Kidney glomerular epithelial cell (primary cell): ENCODE measurements around the gene ARNT2.
A peak's percentile ranks its signal among the peaks of the same experiment; 100 is the strongest.
"Not testable (repeated sequence)": the region's sequence is repeated elsewhere in the genome, so short reads cannot be mapped to it uniquely, and the experiment has no call there.

Experiments used
- DNase-seq: peaks from one replicate; lab custom pipeline; 2025; lab: John Stamatoyannopoulos, UW

The ARNT2 gene

GRCh38 chr15:80404057-80404760 lies at the start of gene ARNT2:
TSS of gene ARNT2 (plus strand) at chr15:80404382. CDS start at chr15:80404516, 134 bp downstream.
- no peak for DNase-seq

- no peak for DNase-seq
These were observed 37.1 kb upstream of the ARNT2 start for GRCh38 chr15:80367094-80367493.

- no peak for DNase-seq
These were observed 36.5 kb upstream of the ARNT2 start for GRCh38 chr15:80367661-80368060.

- DNase-seq: no peak
These were observed 32.3 kb upstream of the ARNT2 start for GRCh38 chr15:80371924-80372323.

- DNase-seq: peak; percentile 17
These were observed 29.7 kb upstream of the ARNT2 start for GRCh38 chr15:80374441-80374840.

GRCh38 chr15:80375968-80376891 lies 28.0 kb upstream of the ARNT2 start:
- DNase-seq: no peak

- no peak for DNase-seq
These were observed 24.5 kb upstream of the ARNT2 start for GRCh38 chr15:80379693-80380092.

- no peak for DNase-seq
These were observed 24.0 kb upstream of the ARNT2 start for GRCh38 chr15:80380154-80380553.

- no peak for DNase-seq
These were observed 21.9 kb upstream of the ARNT2 start for GRCh38 chr15:80382285-80382684.

- no peak for DNase-seq
These were observed 19.8 kb upstream of the ARNT2 start for GRCh38 chr15:80384432-80384831.

- peak; percentile 17 for DNase-seq
These were observed 18.0 kb upstream of the ARNT2 start for GRCh38 chr15:80386151-80386550.

GRCh38 chr15:80388326-80388725 lies 15.9 kb upstream of the ARNT2 start:
- DNase-seq: no peak

GRCh38 chr15:80389370-80389769 lies 14.8 kb upstream of the ARNT2 start:
- no peak for DNase-seq

GRCh38 chr15:80390942-80391341 lies 13.2 kb upstream of the ARNT2 start:
- DNase-seq: not testable (repeated sequence)

GRCh38 chr15:80395616-80396015 lies 8.6 kb upstream of the ARNT2 start:
- DNase-seq: no peak

- peak; percentile 9 for DNase-seq
These were observed 8.1 kb upstream of the ARNT2 start for GRCh38 chr15:80396096-80396495.

- DNase-seq: no peak
These were observed 4.7 kb upstream of the ARNT2 start for GRCh38 chr15:80399508-80399907.

- DNase-seq: peak; percentile 73
These were observed 2.7 kb upstream of the ARNT2 start for GRCh38 chr15:80401456-80401855.

- DNase-seq: no peak
These were observed 1.8 kb upstream of the ARNT2 start for GRCh38 chr15:80402339-80402738.

GRCh38 chr15:80403712-80404056 lies 498 bp upstream of the ARNT2 start:
- peak; percentile 20 for DNase-seq

- DNase-seq: peak; percentile 46
These were observed 775 bp downstream of the ARNT2 start for GRCh38 chr15:80404761-80405553.

- DNase-seq: no peak
These were observed 1.3 kb downstream of the ARNT2 start for GRCh38 chr15:80405554-80405850.

GRCh38 chr15:80405970-80406369 lies 1.8 kb downstream of the ARNT2 start:
- no peak for DNase-seq
